GM19238 (cell line): Measurements from ENCODE around the gene PCDHA7.
"Not testable (repeated sequence)": the region's sequence is repeated elsewhere in the genome, so short reads cannot be mapped to it uniquely, and the experiment has no call there.

ENCODE experiments used
- DNase-seq: peaks from one replicate; pipeline ENCODE4 v3.0.0; 2011; ENCODE audit warnings: low spot score; ENCODE audit not compliant: insufficient read length

The PCDHA7 gene

GRCh38 chr5:140862441-140863295 lies 28.6 kb downstream of the PCDHA7 start:
- no peak for DNase-seq

- DNase-seq, result no peak
Measured at GRCh38 chr5:140868721-140869554, 34.9 kb downstream of the PCDHA7 start, which contains the start of gene PCDHA11. TSS of gene PCDHA11 (plus strand) at chr5:140868957. CDS start at chr5:140869104, 147 bp downstream.

- DNase-seq, result no peak
Measured at GRCh38 chr5:140869555-140869886, 35.5 kb downstream of the PCDHA7 start.

GRCh38 chr5:140870221-140871201 lies 36.4 kb downstream of the PCDHA7 start:
- no peak for DNase-seq

GRCh38 chr5:140875085-140876065 lies 41.3 kb downstream of the PCDHA7 start, which contains the start of gene PCDHA12:
TSS of gene PCDHA12 (plus strand) at chr5:140875308. CDS start at chr5:140875473, 165 bp downstream.
- no peak for DNase-seq

GRCh38 chr5:140876541-140877261 lies 42.6 kb downstream of the PCDHA7 start:
- DNase-seq, result not testable (repeated sequence)

- DNase-seq, result no peak
Measured at GRCh38 chr5:140877262-140877581, 43.2 kb downstream of the PCDHA7 start.

GRCh38 chr5:140881889-140882590 lies 48.0 kb downstream of the PCDHA7 start, which contains the start of gene PCDHA13:
TSS of gene PCDHA13 (plus strand) at chr5:140882124. CDS start at chr5:140882269, 145 bp downstream.
- no peak for DNase-seq

- DNase-seq, result no peak
Measured at GRCh38 chr5:140882591-140882899, 48.5 kb downstream of the PCDHA7 start.

GRCh38 chr5:140883373-140883772 lies 49.3 kb downstream of the PCDHA7 start:
- no peak for DNase-seq

GRCh38 chr5:140883927-140884697 lies 50.0 kb downstream of the PCDHA7 start:
- no peak for DNase-seq
